Activated CD4-positive, alpha-beta T cell treated with anti-CD3 and anti-CD28 coated beads, Interleukin-2, amount 10 ng/mL, durations not matched to agents 24 days and 14 days (primary cell): ENCODE measurements around the gene RASA3. TPM values are rescaled to one million over a fixed set of nuclear protein-coding genes. Genes with fewer than 3 reads are reported as not detected.

Experiments
- DNase-seq: peaks from one replicate; pipeline ENCODE4 v3.0.0; 2022
- H3K27ac Mint-ChIP-seq: one replicate; pipeline ENCODE4 v1.8.0; 2022; ENCODE audit warnings: mild to moderate bottlenecking, mixed read lengths
- H3K27me3 Mint-ChIP-seq: one replicate; pipeline ENCODE4 v1.8.0; 2022; ENCODE audit warnings: mixed read lengths
- H3K36me3 Mint-ChIP-seq: one replicate; pipeline ENCODE4 v1.8.0; 2022; ENCODE audit warnings: low read depth, mild to moderate bottlenecking, mixed read lengths
- H3K4me1 Mint-ChIP-seq: one replicate; pipeline ENCODE4 v1.8.0; 2021; ENCODE audit warnings: mixed read lengths
- H3K4me3 Mint-ChIP-seq: one replicate; pipeline ENCODE4 v1.8.0; 2022; ENCODE audit warnings: mild to moderate bottlenecking, moderate library complexity, mixed read lengths
- H3K9me3 Mint-ChIP-seq: one replicate; pipeline ENCODE4 v1.8.0; 2021; ENCODE audit warnings: mixed read lengths
- intact Hi-C: fragments of 100-400 bp; cut with micrococcal nuclease; formaldehyde crosslinking; loops from one replicate; pipeline ENCODE4 v1.15.1; 2023
- total RNA-seq: library from RNA; stranded (reverse); gene quantifications from 2 replicates; pipeline ENCODE4 v1.2.3, GENCODE V29; 2022

The RASA3 gene
- total RNA-seq, 1 donor from 2014 or later: 15.9 TPM

DNA sequence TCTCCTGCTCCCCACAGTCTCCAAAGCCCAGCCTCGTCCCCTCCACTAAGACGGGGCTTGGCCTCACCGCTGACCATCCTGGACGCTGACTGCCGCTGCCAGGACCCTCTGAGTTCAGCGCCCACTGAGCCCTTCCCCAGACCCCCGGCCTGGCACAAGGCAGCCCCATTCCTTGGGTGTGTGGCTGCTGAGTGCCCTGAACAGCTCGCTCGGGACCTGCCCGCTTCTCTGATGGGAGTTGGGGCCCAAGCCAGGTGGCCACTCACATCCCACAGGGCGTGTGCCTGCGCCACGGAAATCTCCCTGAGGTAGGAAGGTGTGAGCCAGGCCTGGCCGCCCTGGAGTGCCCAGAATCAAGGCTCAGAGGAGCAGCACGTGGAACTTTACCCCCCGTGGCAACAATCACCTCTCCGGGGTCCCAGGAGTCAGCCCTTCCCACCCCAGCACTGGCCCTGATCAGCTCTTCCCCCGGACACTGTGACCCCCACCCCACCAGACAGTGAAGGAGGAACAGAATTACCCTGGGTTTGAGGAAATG is 179.4 kb downstream of the RASA3 start:
- intact Hi-C loops: no loop called here
- H3K27ac Mint-ChIP-seq: no peak overlapping the region
- H3K4me3 Mint-ChIP-seq: no peak overlapping the region
- peaks cover 23% of the 10 kb centered on the region for H3K36me3 Mint-ChIP-seq
- DNase-seq: no peak
- no peaks in the 10 kb centered on the region for H3K27me3 Mint-ChIP-seq
- no peaks in the 10 kb centered on the region for H3K4me1 Mint-ChIP-seq
- H3K9me3 Mint-ChIP-seq: peaks cover 5% of the 10 kb centered on the region

DNA sequence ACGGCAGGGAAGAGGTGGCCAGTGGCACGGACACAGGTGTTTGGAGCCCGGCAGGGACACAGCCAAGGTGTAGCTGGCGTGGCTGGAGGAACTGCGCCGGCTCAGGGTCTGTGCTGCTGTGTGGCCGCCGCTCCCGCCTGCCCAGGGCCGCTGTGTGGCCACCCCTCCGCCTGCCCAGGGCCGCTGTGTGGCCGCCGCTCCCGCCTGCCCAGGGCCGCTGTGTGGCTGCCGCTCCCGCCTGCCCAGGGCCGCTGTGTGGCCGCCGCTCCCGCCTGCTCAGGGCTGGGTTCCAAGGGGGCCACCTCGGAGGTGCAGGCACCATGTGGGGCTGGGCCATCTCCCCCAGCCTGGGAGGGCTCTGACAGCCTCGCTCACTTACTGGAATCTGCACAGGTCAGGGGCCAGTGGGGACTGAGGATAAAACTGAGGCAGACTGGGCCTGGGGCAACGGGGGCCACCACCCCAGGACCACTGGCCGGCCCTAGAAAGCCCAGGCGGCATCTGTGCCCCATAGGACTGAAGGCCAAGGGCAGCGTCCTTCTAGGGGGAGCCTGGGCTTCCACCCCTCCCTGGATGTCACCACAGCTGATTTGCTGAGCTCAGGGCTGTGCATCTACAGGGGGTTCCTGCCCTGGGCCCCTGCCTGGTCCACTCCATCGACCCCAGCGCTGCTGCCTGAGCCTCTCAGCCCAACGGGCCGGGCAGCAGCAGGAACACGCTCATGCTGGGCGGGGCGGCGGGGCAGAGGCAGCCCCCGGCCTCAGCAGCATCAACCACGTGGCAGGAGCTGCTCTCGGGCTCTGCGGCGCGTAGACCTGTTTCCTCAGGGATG is 180.1 kb downstream of the RASA3 start:
- Mint-ChIP-seq H3K4me3 (no peak overlapping the region), H3K27me3 (no peaks in the 10 kb centered on the region), H3K36me3 (peaks cover 20% of the 10 kb centered on the region), H3K4me1 (no peaks in the 10 kb centered on the region), H3K9me3 (no peaks in the 10 kb centered on the region), H3K27ac (no peak overlapping the region)
- no peak for DNase-seq
- intact Hi-C loops: no loop called here

DNA sequence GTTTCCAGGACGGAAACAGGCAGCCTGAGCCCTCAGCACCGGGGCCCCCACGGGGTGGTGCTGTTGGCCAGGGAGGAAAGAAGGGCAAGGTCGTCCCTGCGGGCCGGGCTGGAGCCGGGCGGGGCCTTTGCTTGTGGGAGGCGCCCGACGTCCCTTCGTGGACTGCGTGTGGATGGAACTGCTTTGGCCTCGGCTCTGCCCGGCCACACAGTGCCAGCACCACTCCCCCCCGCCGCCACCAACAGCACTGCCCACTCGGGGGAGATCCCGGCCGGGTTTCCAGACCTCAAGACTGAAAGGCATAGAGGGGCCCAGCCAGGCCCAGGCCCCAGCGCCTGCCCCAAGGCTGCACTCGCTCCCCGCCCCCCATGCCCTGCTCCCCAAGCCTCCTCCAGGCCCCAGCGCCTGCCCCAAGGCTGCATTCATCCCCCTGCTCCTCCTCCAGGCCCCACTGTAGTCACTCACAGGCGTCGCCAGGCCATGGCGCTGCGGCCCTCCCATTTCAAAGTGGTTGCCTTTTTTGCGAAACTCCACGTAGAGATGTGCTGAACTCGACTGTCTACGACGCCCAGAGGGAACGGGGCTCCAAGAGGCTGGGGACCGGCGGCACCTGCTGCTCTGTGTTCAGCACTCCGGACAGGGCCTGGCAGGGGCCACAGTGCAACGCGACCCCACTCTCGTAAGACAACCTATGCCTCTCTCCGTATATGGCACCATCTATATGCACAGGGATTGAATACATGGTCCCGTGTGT is 181.0 kb downstream of the RASA3 start:
- intact Hi-C loops: loop anchor here (1.0 to 2.0 kb wide), 3 partner anchors 159 to 283 kb away; partner anchors contain the start of gene CDC16
- Mint-ChIP-seq H3K4me1 (no peaks in the 10 kb centered on the region), H3K27ac (no peak overlapping the region), H3K4me3 (no peak overlapping the region), H3K27me3 (no peaks in the 10 kb centered on the region), H3K36me3 (peaks cover 16% of the 10 kb centered on the region), H3K9me3 (no peaks in the 10 kb centered on the region)
- peak; percentile 84 for DNase-seq

DNA sequence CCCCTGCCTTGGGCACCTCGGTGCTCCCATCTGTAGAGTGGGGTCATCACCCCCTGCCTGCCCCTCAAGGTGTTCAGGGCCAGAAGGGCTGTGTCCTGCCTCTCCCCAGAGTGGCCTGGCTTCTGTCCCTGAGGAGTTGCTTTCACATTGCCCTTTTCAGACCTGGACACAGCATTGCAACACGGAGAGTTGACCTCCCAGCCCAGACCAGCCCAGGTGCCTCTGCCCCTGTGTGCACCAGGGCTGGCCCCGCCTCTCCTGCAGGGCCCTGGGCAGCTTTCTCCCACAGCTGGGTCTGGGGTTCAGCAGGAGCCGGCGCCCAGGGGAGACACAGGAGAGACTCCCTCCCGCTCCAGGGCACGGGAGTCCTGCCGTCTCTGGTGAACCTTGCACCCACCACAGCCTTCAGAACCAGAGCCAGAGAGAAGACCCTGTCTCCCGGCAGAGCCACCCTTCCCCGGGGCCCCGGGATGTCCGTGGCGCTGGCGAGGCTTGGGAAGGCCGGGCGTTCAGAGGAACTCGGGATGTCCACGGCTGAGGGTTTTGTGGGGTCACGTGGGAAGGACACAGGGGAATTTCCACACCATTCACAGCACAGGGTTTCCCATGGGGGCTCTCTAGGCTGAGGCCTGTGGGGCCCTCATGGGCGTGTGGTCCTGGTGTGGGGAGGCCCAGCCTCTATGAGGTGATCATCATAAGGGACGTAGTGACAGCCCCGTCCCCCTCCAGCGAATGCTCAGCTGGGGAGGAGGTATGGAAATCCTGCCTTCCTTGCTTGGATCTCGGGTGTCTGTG is 181.8 kb downstream of the RASA3 start:
- Mint-ChIP-seq H3K4me3 (no peak overlapping the region), H3K27me3 (no peaks in the 10 kb centered on the region), H3K36me3 (peaks cover 8% of the 10 kb centered on the region), H3K27ac (no peak overlapping the region), H3K4me1 (no peaks in the 10 kb centered on the region), H3K9me3 (no peaks in the 10 kb centered on the region)
- DNase-seq: no peak
- intact Hi-C loops: loop anchor here (1.0 to 2.0 kb wide), 3 partner anchors 160 to 284 kb away; partner anchors contain the start of gene CDC16

DNA sequence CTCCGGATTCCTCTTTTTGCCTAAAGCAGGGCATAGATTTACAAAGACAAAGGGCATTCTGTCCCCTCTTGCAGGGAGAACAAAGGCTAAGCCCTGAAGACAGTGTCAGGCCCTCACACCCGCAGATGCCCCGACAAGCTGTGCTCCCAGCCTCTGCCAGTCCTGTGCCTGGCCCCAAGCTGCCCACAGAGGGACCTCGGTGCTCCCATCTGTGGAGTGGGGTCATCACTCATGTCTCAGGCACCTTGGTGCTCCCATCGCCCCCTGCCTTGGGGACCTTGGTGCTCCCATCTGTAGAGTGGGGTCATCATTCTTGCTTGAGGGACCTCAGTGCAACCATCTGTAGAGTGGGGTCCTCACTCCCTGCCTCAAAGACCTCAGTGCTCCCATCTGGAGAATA is 182.9 kb downstream of the RASA3 start:
- H3K4me1 Mint-ChIP-seq: no peaks in the 10 kb centered on the region
- no peaks in the 10 kb centered on the region for H3K27me3 Mint-ChIP-seq
- H3K9me3 Mint-ChIP-seq: no peaks in the 10 kb centered on the region
- H3K4me3 Mint-ChIP-seq: no peak overlapping the region
- peaks cover under 1% of the 10 kb centered on the region for H3K36me3 Mint-ChIP-seq
- H3K27ac Mint-ChIP-seq: no peak overlapping the region
- no peak for DNase-seq
- intact Hi-C loops: no loop called here

DNA sequence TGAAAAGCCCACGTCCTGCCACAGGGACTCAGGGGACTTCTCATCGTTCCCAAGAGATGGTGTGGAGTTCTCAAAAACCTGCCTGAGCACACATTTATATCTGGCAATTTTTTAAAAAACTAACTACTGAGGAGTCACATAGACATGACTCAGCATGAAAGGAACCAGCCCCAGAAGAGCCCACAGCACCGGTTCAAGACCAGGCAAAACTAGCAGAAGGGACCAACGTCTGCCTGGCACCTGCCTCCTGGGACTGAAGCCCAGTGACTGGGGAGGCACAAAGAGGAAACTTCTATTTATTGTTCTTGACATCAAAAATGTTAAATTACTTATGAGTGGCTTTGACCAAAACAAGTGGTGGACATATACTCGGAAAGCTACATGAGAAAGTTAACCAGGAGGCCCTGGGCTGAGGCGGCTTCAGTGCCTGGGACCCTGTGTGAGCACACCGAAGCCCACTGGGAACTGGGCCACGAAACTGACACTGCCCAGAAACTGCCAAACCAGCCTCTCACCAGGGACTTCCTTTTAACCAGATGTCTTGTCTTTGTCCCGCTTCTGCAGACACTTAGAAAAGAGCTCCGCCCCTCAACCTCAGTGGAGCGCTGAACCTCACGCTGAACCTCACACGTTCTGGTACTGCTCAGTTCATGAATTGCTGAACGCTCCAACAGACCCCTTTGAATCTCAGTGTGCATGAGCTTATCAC is 184.2 kb downstream of the RASA3 start:
- Mint-ChIP-seq H3K27ac (no peak overlapping the region), H3K27me3 (no peaks in the 10 kb centered on the region), H3K9me3 (no peaks in the 10 kb centered on the region), H3K4me3 (no peak overlapping the region), H3K36me3 (no peaks in the 10 kb centered on the region), H3K4me1 (no peaks in the 10 kb centered on the region)
- intact Hi-C loops: no loop called here
- DNase-seq: no peak

DNA sequence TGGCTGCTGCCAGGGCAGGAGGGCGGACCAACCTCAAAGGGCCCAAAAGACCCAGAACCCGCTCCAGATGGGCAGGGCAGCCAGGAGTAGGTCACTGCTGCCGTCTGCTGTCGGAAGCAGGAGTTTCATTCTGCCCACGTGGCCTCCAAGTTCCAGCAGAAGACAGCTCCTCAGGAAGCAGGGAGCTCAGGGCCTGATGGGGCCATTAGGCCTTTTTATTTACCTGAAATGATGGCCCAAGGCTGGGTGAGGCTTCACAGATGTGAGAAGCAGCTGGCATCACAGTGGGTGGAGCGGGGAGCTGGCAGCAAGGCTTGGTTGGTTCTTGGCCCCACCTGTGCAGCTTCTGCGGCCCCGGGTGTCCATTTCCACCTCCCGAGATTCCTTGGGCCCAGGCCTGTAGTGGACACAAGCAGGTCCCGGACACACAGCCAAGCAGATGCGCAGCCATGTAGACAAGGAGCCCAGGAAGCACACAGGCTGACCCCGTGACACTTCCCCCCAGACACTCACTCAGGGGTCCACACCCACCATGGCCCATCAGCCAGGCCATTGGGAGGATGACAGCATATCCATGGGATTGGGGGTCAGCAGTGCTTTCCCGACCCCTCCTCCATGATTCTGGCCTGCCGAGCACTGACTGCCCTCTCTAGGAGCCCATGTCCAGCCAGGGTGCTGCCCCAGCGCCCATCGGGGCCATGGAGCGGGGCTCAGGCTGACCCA is 185.0 kb downstream of the RASA3 start:
- Mint-ChIP-seq H3K4me1 (no peaks in the 10 kb centered on the region), H3K36me3 (no peaks in the 10 kb centered on the region), H3K27me3 (no peaks in the 10 kb centered on the region), H3K27ac (no peak overlapping the region), H3K9me3 (no peaks in the 10 kb centered on the region), H3K4me3 (no peak overlapping the region)
- no peak for DNase-seq
- intact Hi-C loops: no loop called here

DNA sequence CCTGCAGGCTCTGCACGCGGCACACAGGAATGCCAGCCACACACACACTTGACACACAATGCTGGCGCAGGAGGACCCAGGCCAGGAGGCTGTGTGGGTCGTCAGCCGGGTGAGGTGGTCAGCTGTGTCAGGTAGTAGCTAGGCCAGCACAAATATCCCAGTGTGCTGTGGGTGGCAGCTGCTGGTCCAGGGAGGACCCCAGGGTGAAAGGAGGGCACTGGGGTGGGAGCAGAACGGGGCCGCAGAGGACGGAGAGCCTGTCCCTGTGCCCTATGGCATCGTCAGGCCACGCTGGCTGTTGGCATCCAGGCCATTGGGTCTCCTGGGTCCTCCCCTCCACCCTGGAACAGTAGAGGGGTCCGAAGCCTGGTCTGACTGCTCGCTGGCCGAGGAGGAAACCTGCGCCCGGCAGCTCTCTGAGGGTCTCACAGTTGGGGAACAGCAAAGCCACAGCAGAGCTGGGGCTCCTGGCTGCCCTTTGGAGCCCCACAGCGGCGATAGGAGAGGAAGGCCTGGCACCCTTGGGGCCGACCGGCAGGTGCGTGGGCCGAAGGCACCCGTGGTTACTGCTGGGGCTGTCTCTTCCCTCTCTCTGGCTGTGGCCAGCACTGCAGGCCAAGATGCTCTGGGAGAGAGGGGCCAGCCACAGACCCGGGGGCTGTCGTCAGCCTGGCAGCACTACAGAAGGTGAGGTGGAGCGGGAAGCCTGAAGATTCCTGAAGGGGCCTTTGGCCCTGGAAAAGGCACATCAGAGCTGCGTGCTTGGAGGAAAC is 185.8 kb downstream of the RASA3 start:
- DNase-seq: no peak
- Mint-ChIP-seq H3K4me3 (no peak overlapping the region), H3K27ac (no peak overlapping the region), H3K4me1 (no peaks in the 10 kb centered on the region), H3K36me3 (no peaks in the 10 kb centered on the region), H3K9me3 (no peaks in the 10 kb centered on the region), H3K27me3 (no peaks in the 10 kb centered on the region)
- intact Hi-C loops: no loop called here

DNA sequence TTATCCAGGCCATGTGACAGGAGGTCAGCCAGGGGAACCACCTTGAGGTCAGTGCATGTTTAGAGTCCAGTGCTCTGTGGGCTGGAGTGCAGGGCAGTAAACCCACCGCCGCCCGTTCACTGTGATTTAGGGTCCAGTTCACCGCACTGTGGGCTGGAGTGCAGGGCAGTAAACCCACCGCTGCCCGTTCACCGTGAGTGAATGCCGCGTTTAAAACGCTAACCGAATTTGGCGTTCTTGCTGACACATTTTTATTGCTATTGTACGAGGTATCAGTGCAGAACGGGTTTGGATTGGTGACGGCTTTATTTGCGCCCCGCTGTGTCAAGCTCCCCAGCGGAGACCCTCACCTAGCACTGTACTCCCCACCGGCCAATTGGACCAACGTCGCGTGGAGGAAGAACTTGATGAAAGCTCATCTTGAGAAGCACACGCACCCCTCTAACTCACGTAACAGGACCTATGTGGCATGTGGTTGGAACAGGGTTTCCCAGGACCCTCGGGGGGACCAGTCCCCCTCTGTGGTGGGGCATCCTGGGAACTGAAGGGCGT is 186.5 kb downstream of the RASA3 start:
- intact Hi-C loops: no loop called here
- Mint-ChIP-seq H3K27ac (no peak overlapping the region), H3K27me3 (no peaks in the 10 kb centered on the region), H3K36me3 (no peaks in the 10 kb centered on the region), H3K4me3 (no peak overlapping the region), H3K4me1 (no peaks in the 10 kb centered on the region), H3K9me3 (no peaks in the 10 kb centered on the region)
- no peak for DNase-seq

DNA sequence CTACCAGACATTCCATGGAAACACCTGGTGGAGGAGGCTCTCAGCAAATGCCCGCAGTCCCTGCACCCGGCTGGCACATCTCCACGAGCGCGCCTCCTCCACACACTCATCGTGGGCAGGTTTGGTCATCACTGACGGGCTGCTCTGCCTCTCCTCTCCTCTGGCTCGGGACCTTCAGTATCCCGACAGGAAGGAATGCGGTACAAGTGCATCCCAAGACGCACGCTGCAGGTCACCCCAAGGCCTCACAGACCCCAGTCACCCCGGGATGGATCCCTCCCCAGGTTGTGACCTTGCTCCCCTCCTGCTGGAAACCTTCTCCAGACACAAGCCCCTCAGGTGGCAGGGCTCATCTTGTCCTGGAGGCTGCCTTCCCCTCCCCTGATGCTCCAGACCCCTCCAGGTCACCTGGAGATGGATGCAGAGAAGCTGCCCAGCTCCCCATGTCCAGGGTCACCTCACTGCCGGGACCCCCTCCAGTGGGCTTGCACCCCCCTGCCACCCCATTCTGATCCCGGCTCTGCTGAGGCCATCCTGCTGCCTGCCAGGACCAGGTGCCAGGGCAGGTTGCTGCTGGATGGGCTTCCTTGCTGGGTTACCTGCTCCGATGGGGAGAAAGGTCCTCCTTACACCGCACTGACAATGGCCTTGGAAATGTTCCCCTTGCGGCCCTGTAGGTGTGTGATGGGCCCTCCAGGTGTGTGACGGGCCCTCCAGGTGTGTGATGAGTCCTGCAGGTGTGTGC is 188.4 kb downstream of the RASA3 start:
- Mint-ChIP-seq H3K9me3 (no peaks in the 10 kb centered on the region), H3K4me1 (no peaks in the 10 kb centered on the region), H3K27ac (no peak overlapping the region), H3K27me3 (no peaks in the 10 kb centered on the region), H3K36me3 (no peaks in the 10 kb centered on the region), H3K4me3 (no peak overlapping the region)
- intact Hi-C loops: no loop called here
- no peak for DNase-seq

DNA sequence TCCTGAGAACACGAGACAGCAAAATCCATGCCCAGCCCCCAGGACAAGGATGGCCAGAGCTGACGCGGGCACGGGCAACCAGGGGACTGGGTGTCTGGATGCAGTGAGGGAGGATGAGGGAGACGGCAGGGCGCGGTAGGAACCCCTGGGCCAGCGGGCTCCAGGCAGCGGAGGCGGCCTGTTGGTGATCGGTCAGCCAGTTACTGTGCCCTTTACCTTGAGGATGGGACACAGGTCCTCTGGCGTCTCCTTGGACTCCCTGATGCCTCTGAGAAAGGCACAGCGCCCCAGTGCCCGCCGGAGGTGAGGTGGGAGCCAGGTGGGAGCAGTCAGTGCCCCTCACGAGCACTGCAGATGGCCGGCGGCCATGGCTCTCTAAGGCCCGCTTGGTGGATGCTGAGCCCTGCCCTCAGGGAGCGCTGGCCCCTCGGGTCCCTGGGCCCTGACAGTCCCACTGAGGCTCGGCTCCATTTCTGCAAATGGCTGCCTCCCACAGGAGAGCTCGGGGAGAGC is 189.8 kb downstream of the RASA3 start:
- Mint-ChIP-seq H3K27me3 (peaks cover 1% of the 10 kb centered on the region), H3K27ac (no peak overlapping the region), H3K36me3 (no peaks in the 10 kb centered on the region), H3K4me3 (no peak overlapping the region), H3K9me3 (no peaks in the 10 kb centered on the region), H3K4me1 (no peaks in the 10 kb centered on the region)
- intact Hi-C loops: no loop called here
- no peak for DNase-seq
